Brain microvascular endothelial cell (primary cell): ENCODE results near the gene PPA2.
"Not testable (repeated sequence)": the region's sequence is repeated elsewhere in the genome, so short reads cannot be mapped to it uniquely, and the experiment has no call there.

Experiments used
- DNase-seq: peaks from one replicate; pipeline ENCODE4 v3.0.0-alpha.2; 2020
- H3K27ac ChIP-seq: fragments of 250-450 bp; sonication (Bioruptor Pico); 2 replicates; pipeline ENCODE4 v1.5.1; 2020; ENCODE audit warnings: mild to moderate bottlenecking, moderate library complexity
- H3K27me3 ChIP-seq: fragments of 250-450 bp; sonication (Bioruptor Pico); replicated peaks from 2 replicates; pipeline ENCODE4 v1.5.1; 2020; ENCODE audit warnings: mild to moderate bottlenecking
- H3K36me3 ChIP-seq: fragments of 250-450 bp; sonication (Bioruptor Pico); replicated peaks from 2 replicates; pipeline ENCODE4 v1.5.1; 2020; ENCODE audit warnings: mild to moderate bottlenecking
- H3K4me3 ChIP-seq: 2 replicates; pipeline ENCODE4 v1.5.1; 2011; ENCODE audit warnings: low read depth, mild to moderate bottlenecking, control low read depth, low read length, moderate library complexity
- CTCF ChIP-seq: IDR thresholded peaks from 2 replicates; pipeline ENCODE4 v1.5.1; 2011; ENCODE audit warnings: low read depth, mild to moderate bottlenecking, moderate library complexity, low read length, control low read depth, inconsistent platforms; ENCODE audit errors: missing control alignments
- in situ Hi-C: cut with HindIII; loops from 2 replicates; pipeline ENCODE4 v1.10.0; 2017; ENCODE audit warnings: low sequenced_read_pairs, low pct_ligation_motif_present

Gene PPA2

GRCh38 chr4:105474099-105474518 is 247 bp upstream of the PPA2 start:
- peak overlapping the region; percentile 92 for H3K4me3 ChIP-seq
- DNase-seq, result peak; percentile 81
- in situ Hi-C loops, result no loop called here
- TF ChIP-seq CTCF, result peak; percentile 79
- no peaks in the 10 kb centered on the region for H3K27me3 ChIP-seq
- H3K36me3 ChIP-seq, result peaks cover 3% of the 10 kb centered on the region
- peak overlapping the region; percentile 97 for H3K27ac ChIP-seq

- H3K27me3 ChIP-seq, result no peaks in the 10 kb centered on the region
- peak overlapping the region; percentile 92 for H3K4me3 ChIP-seq
- H3K36me3 ChIP-seq, result peaks cover 3% of the 10 kb centered on the region
- no peak for DNase-seq
- no peak for TF ChIP-seq CTCF
- peak overlapping the region; percentile 97 for H3K27ac ChIP-seq
- in situ Hi-C loops, result no loop called here
Observed at GRCh38 chr4:105472871-105473323, 965 bp downstream of the PPA2 start.

GRCh38 chr4:105471566-105472176 is 2.2 kb downstream of the PPA2 start:
- peaks cover 3% of the 10 kb centered on the region for H3K36me3 ChIP-seq
- in situ Hi-C loops, result no loop called here
- peak overlapping the region; percentile 16 for H3K4me3 ChIP-seq
- no peaks in the 10 kb centered on the region for H3K27me3 ChIP-seq
- peak; percentile 73 for TF ChIP-seq CTCF
- no peak overlapping the region for H3K27ac ChIP-seq
- DNase-seq, result peak; percentile 76

GRCh38 chr4:105470766-105471165 is 3.1 kb downstream of the PPA2 start:
- no peak for DNase-seq
- H3K27me3 ChIP-seq, result no peaks in the 10 kb centered on the region

GRCh38 chr4:105469736-105470135 is 4.1 kb downstream of the PPA2 start:
- H3K27ac ChIP-seq, result no peak overlapping the region
- no peaks in the 10 kb centered on the region for H3K27me3 ChIP-seq
- peaks cover 3% of the 10 kb centered on the region for H3K36me3 ChIP-seq
- DNase-seq, result no peak
- in situ Hi-C loops, result no loop called here
- no peak overlapping the region for H3K4me3 ChIP-seq
- no peak for TF ChIP-seq CTCF

More at GRCh38 chr4:105470766-105471165, 3.1 kb downstream of the PPA2 start:
- Histone ChIP-seq H3K36me3 (peaks cover 3% of the 10 kb centered on the region), H3K27ac (no peak overlapping the region), H3K4me3 (no peak overlapping the region)
- no peak for TF ChIP-seq CTCF
- in situ Hi-C loops, result no loop called here

- H3K27me3 ChIP-seq, result no peaks in the 10 kb centered on the region
- no peak for TF ChIP-seq CTCF
- in situ Hi-C loops, result no loop called here
Observed at GRCh38 chr4:105466580-105466979, 7.3 kb downstream of the PPA2 start.

GRCh38 chr4:105464563-105464962 is 9.3 kb downstream of the PPA2 start:
- H3K27ac ChIP-seq, in situ Hi-C loops, H3K4me3 ChIP-seq, H3K36me3 ChIP-seq, DNase-seq, H3K27me3 ChIP-seq: not testable (repeated sequence)

More at GRCh38 chr4:105466580-105466979, 7.3 kb downstream of the PPA2 start:
- no peak overlapping the region for H3K4me3 ChIP-seq
- DNase-seq, result no peak
- no peak overlapping the region for H3K27ac ChIP-seq
- no peaks in the 10 kb centered on the region for H3K36me3 ChIP-seq
